ENCODE results near the gene JAKMIP2.
"Not testable (repeated sequence)": the region's sequence is repeated elsewhere in the genome, so short reads cannot be mapped to it uniquely, and the experiment has no call there.

The JAKMIP2 gene

GRCh38 chr5:147743678-147744374, 38.7 kb downstream of the JAKMIP2 start:
- FAIRE-seq, result no peak

GRCh38 chr5:147743012-147743411, 39.5 kb downstream of the JAKMIP2 start:
- FAIRE-seq, result no peak

DNA sequence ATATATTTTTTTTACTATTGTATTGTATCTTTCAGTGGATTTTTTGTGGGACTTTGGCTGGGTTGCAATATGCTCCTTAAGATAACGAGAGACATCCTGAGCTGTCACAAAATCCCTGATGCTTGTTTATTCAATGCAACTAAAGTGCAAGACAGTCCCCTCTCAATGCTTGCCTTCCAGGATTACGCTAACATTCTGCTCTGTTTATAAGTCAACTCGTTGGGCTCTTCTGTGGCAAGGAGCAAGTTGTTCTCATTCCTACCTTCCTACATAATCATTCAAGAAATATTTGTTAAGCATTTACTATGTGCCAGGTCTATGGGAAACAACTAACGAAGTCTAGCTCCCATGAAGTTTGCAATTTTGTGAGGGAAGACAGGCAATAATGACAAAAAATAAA, 40.4 kb downstream of the JAKMIP2 start:
- FAIRE-seq, result no peak

DNA sequence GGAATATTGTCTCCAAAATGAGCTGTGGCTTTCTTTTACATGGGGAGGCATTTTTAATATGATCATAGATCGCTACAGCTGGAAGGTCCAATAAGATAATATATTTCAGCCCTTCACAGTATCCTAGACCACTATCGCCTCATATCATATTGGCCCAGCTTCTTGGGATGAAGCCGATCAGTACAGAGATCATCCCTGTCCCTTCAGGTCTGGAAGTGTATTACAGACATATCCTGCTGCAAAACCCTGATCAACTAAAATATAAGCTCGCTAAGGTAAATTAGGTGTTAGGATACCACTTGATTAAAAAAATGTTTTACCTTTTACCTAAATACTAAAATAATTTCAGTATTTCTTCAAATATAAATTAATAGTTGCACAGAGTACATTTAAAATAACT, 41.7 kb downstream of the JAKMIP2 start:
- FAIRE-seq, result no peak

DNA sequence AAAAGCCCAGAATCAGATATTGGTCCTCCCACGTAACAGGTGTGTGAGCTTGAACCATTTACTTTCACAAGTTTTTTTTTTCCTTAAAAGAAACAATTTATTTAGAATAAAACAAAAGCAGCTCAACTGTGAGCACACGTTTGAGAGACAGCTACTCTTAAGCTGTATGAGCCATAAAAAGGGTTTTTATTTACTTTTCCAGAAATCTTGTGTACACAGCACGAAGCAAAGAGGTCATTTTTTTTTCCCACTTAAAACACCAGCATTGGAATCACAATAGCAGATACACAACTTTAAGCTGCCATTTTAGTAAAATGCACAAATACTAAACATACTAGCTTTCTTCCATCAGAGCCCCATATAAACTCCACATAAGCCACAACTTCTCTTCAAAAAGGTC, 44.6 kb downstream of the JAKMIP2 start:
- FAIRE-seq, result no peak

GRCh38 chr5:147735621-147736125, 46.9 kb downstream of the JAKMIP2 start:
- no peak for FAIRE-seq

- FAIRE-seq, result no peak
Measured at GRCh38 chr5:147734894-147735293, 47.6 kb downstream of the JAKMIP2 start.

GRCh38 chr5:147733075-147733474, 49.5 kb downstream of the JAKMIP2 start:
- FAIRE-seq, result no peak

DNA sequence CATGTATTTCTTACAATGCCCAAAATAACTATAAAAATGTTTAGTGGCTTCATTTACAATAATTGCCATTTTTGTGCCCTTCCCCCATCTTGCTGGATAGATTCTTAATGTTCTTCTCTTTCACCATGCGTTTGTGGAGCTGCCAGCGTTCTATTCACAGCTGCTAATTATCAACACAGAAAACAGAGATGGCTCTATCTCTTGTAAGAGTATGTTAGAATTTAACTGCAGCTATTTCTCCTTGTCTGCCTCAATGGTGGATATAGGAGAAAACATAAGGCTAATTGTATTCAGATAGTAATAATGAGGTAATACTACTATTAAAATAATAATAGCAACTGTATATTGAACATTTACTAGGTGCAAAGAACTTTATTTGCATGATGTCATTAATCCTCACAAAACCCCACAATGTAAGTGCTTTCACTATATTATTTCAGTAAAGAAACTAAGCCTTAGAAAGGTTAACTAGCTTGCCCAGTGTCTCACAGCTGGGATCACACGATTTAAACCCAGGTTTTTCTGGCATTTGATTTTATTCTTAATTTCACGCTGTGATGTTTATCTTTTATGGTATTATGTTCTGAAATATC, 50.1 kb downstream of the JAKMIP2 start:
- FAIRE-seq, result no peak

- FAIRE-seq, result no peak
Measured at GRCh38 chr5:147731431-147732290, 50.9 kb downstream of the JAKMIP2 start.

GRCh38 chr5:147727200-147727599, 55.3 kb downstream of the JAKMIP2 start:
- FAIRE-seq, result no peak

DNA sequence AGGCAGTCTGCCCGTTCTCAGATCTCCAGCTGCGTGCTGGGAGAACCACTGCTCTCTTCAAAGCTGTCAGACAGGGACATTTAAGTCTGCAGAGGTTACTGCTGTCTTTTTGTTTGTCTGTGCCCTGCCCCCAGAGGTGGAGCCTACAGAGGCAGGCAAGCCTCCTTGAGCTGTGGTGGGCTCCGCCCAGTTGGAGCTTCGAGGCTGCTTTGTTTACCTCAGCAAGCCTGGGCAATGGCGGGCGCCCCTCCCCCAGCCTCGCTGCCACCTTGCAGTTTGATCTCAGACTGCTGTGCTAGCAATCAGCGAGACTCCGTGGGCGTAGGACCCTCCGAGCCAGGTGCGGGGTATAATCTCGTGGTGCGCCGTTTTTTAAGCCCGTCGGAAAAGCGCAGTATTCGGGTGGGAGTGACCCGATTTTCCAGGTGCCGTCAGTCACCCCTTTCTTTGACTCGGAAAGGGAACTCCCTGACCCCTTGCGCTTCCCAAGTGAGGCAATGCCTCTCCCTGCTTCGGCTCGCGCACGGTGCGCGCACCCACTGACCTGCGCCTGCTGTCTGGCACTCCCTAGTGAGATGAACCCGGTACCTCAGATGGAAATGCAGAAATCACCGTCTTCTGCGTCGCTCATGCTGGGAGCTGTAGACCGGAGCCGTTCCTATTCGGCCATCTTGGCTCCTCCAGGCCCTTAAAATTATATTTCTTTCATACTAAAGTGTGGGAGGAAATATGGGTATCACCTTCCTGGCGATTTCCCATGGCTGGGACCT, 61.2 kb downstream of the JAKMIP2 start:
- FAIRE-seq, result not testable (repeated sequence)

DNA sequence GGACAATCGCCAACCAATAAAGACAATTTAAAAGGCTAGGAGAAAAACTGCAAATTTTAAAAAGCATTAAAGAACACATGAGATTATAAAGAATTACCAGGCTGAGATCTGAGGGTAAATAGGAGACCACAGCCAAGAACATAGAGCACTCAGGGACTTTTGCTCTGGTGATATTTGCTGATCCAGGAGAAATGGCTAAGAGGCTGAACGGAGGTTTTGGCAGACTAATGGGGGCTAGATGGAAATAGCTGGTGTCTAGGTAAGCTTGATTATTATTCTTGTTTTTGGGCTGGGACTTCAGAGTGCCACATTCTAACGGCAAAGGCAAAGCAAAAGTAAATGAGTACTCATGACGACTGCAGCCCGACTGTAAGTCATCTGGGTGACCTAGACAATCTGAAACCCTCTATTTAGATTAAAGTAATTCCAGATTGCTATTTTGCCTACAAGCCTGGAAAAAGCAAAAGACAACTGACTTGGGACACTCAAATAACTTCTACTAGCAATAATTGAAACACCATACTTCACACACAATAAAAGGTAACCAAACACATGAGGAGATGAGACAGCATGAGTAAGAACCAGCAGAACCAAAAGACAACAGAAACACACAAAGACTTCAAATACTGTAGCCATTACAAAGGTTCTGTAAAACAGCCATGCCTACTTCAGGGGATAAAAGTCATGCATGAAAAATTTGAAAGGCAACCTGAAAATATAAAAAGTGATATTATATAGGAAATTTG, 68.8 kb downstream of the JAKMIP2 start:
- FAIRE-seq, result no peak

- FAIRE-seq, result no peak
Measured at GRCh38 chr5:147712598-147712997, 69.9 kb downstream of the JAKMIP2 start.

- no peak for FAIRE-seq
Measured at GRCh38 chr5:147712019-147712418, 70.5 kb downstream of the JAKMIP2 start.

- no peak for FAIRE-seq
Measured at GRCh38 chr5:147711019-147711418, 71.5 kb downstream of the JAKMIP2 start.

DNA sequence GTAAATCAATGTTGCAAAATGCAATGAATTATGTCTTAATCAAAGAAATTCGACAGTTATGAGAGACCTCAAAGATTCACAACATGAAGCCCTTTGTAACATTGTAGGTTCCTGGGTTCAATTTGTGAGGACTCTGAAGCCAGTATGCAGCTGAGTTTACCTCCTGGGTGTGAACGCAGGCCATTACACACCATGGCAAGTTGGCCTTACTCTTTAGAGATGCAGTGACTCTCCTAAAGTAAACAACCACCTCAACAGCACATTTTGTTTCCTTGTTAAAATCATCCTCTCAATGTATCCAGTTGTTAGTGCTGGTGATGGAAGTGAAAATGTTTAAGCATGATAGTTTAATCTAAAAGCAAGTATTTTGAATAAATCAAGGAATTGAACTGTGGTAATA, 73.8 kb downstream of the JAKMIP2 start:
- no peak for FAIRE-seq

DNA sequence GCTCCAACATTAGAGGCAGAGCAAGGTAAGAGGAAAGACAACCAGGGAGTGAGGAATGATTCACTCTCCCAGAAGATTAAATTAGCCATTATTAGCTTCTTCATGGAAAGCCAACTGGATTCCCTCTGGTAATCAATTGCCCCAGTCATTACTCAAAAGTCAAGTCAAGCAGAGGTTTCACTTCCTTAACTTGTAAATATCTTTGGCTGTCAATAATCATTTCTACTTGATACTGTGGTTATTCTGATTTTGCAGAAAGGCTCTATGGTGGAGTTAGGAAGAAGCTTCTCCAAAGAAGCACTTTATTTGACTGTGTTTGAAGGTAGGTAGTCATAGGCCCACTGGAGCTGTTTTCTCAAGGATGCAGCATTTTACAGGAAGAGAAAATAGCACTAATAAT, 78.0 kb downstream of the JAKMIP2 start:
- no peak for FAIRE-seq

DNA sequence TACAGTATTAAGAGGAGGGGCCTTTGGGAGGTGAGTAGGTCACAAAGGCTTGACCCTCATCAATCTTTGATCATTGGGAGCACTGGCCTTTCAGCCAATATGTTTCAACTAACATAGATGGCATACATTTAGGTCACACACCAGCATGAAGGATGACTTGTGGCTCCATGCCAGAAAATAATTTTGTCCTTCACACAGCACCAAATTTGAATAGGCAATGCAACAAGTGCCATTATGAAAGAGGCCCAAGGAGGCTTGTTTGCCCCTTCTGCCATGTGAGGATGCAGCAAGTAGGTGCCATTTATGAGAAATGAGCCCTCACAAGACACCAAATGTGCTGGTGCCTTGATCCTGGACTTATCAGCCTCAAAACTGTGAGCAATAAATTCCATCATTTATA, 81.1 kb downstream of the JAKMIP2 start:
- FAIRE-seq, result no peak

DNA sequence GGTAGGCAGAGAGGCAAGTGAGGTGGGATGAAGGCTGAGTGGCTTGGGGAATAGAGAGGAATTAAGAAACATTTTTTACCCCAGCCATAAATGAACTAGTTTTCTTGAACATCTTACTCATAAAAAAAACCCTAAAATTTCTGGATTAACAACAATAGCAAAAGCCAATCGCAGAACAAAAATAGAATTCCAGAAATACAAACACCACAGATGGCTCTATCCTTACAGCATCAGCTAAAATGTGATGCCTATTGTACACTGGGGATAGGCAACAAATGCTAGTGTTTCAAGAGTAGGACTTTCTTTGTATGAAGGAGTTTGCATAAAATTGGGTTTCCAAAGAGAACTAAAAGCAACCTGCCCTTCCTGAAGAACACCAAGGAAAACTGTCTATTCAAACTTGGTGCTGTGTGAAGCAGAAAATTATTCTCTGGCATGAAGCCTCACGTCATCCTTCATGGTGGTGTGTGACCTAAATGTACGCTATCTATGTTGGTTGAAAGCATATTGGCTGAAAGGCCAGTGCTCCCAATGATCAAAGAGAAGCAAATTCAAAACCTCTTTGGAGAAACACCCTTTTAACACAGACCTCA, 82.9 kb downstream of the JAKMIP2 start:
- no peak for FAIRE-seq

GRCh38 chr5:147697380-147697779, 85.1 kb downstream of the JAKMIP2 start:
- no peak for FAIRE-seq

DNA sequence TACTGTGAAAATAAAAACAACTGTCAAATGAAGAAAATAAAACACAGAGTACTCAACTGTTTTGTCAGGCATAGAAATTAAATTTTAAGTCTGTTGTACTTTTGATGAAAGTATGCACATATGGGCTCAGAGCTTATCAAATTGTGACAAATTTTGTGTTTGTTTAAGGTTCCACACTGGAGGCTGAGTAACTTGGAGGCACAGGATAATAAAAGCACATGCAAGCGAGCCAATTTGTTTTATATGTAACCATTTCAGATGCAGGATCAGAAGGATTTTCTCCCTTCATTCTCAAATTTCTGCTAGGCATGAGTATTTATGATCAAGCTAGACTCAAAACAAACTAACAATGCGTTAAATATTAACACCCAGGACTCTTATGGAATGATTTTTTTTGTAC, 87.8 kb downstream of the JAKMIP2 start:
- no peak for FAIRE-seq
